ENCODE measurements around the gene TMEM108.

DNA sequence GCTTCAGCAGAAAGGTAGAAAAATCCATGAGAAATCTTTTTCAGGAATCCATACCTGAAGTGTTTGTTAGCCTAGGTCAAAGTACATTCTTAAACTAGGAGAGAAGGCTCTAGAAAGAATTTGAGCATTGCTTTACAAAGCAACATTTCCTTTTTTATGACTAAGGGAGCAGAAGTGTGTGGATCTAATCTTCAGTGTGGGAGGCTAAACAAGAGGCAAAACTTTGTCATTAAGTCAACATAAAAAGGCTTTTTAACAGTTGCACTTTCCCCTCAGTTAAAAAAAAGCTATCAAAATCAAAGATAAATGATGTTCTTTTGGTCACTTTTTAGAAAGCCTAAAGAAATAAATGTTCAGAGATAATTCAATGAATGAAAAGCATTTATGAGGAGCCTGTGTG lies 154.8 kb downstream of the TMEM108 start:
- TF ChIP-seq, protein P1, sequence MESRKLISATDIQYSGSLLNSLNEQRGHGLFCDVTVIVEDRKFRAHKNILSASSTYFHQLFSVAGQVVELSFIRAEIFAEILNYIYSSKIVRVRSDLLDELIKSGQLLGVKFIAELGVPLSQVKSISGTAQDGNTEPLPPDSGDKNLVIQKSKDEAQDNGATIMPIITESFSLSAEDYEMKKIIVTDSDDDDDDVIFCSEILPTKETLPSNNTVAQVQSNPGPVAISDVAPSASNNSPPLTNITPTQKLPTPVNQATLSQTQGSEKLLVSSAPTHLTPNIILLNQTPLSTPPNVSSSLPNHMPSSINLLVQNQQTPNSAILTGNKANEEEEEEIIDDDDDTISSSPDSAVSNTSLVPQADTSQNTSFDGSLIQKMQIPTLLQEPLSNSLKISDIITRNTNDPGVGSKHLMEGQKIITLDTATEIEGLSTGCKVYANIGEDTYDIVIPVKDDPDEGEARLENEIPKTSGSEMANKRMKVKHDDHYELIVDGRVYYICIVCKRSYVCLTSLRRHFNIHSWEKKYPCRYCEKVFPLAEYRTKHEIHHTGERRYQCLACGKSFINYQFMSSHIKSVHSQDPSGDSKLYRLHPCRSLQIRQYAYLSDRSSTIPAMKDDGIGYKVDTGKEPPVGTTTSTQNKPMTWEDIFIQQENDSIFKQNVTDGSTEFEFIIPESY (IDR thresholded peaks at IDR 0.05; ENCODE audit: extremely low read depth, insufficient replicate concordance, low read length), result no peak
- TF ChIP-seq POLR2A (IDR thresholded peaks at IDR 0.05; ENCODE audit: borderline replicate concordance, extremely low read depth, insufficient read depth, insufficient read length), result no peak
- TF ChIP-seq CTCF (IDR thresholded peaks at IDR 0.05 in 2 of 3, conservative IDR thresholded peaks at IDR 0.05 in 1 of 3; ENCODE audit: borderline replicate concordance in 1 of 3, insufficient read depth in 1 of 3, low read depth in 2 of 3, low read length in 2 of 3), result no peak
- TF ChIP-seq, protein P2, sequence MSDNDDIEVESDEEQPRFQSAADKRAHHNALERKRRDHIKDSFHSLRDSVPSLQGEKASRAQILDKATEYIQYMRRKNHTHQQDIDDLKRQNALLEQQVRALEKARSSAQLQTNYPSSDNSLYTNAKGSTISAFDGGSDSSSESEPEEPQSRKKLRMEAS (IDR thresholded peaks at IDR 0.05), result no peak
- no peak for TF ChIP-seq YY1 (IDR thresholded peaks at IDR 0.05; ENCODE audit: extremely low read depth, insufficient replicate concordance, low read depth, low read length)
- TF ChIP-seq TCF7L2 (IDR thresholded peaks at IDR 0.05; ENCODE audit: borderline replicate concordance, extremely low read depth, insufficient read depth, insufficient read length), result no peak
- TF ChIP-seq EZH2 (IDR thresholded peaks at IDR 0.05), result no peak
- TF ChIP-seq CBX3 (IDR thresholded peaks at IDR 0.05; ENCODE audit: low read depth), result no peak
- TF ChIP-seq, protein P3, sequence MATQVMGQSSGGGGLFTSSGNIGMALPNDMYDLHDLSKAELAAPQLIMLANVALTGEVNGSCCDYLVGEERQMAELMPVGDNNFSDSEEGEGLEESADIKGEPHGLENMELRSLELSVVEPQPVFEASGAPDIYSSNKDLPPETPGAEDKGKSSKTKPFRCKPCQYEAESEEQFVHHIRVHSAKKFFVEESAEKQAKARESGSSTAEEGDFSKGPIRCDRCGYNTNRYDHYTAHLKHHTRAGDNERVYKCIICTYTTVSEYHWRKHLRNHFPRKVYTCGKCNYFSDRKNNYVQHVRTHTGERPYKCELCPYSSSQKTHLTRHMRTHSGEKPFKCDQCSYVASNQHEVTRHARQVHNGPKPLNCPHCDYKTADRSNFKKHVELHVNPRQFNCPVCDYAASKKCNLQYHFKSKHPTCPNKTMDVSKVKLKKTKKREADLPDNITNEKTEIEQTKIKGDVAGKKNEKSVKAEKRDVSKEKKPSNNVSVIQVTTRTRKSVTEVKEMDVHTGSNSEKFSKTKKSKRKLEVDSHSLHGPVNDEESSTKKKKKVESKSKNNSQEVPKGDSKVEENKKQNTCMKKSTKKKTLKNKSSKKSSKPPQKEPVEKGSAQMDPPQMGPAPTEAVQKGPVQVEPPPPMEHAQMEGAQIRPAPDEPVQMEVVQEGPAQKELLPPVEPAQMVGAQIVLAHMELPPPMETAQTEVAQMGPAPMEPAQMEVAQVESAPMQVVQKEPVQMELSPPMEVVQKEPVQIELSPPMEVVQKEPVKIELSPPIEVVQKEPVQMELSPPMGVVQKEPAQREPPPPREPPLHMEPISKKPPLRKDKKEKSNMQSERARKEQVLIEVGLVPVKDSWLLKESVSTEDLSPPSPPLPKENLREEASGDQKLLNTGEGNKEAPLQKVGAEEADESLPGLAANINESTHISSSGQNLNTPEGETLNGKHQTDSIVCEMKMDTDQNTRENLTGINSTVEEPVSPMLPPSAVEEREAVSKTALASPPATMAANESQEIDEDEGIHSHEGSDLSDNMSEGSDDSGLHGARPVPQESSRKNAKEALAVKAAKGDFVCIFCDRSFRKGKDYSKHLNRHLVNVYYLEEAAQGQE (IDR thresholded peaks at IDR 0.05; ENCODE audit: low read depth), result no peak
- no peak for TF ChIP-seq JUND (IDR thresholded peaks at IDR 0.05)
